PC-9 (cell line): ENCODE results near the gene SLC6A4.

ENCODE experiments used
- EZH2 ChIP-seq: fragments of 200-600 bp; sonication (generic); IDR thresholded peaks from 2 replicates; pipeline ENCODE4 v1.8.0; 2017; ENCODE audit warnings: antibody characterized with exemption, low read depth
- TF ChIP-seq, protein P1 (sequence below): fragments of 200-600 bp; sonication (generic); conservative IDR thresholded peaks from 2 replicates; pipeline ENCODE4 v1.6.1; 2017; ENCODE audit warnings: mixed run types, antibody characterized with exemption, mild to moderate bottlenecking, moderate library complexity

DNA sequence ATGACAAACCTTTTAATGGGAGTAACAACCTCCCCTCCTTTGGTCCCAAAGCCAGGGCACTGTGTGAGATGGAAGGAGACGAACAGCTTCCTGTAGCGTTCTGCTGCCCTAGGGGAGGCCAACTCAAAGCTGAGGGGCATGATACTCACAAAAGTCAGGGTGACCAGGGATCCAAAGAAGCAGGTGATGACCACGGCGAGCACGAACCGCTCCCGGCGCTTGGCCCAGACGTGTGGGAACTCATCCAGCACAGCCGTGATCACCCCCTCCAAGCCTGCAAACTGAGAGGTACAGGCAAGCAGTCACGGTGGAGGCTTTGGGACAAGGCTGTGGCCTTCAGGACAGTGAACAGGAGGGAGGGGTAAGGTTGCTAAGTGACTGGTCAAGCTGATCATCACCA, 25.1 kb downstream of the SLC6A4 start:
- TF ChIP-seq, protein P1, sequence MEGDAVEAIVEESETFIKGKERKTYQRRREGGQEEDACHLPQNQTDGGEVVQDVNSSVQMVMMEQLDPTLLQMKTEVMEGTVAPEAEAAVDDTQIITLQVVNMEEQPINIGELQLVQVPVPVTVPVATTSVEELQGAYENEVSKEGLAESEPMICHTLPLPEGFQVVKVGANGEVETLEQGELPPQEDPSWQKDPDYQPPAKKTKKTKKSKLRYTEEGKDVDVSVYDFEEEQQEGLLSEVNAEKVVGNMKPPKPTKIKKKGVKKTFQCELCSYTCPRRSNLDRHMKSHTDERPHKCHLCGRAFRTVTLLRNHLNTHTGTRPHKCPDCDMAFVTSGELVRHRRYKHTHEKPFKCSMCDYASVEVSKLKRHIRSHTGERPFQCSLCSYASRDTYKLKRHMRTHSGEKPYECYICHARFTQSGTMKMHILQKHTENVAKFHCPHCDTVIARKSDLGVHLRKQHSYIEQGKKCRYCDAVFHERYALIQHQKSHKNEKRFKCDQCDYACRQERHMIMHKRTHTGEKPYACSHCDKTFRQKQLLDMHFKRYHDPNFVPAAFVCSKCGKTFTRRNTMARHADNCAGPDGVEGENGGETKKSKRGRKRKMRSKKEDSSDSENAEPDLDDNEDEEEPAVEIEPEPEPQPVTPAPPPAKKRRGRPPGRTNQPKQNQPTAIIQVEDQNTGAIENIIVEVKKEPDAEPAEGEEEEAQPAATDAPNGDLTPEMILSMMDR = no peak
- no peak for TF ChIP-seq EZH2
